ENCODE data around the gene GFOD2.

Gene GFOD2

DNA sequence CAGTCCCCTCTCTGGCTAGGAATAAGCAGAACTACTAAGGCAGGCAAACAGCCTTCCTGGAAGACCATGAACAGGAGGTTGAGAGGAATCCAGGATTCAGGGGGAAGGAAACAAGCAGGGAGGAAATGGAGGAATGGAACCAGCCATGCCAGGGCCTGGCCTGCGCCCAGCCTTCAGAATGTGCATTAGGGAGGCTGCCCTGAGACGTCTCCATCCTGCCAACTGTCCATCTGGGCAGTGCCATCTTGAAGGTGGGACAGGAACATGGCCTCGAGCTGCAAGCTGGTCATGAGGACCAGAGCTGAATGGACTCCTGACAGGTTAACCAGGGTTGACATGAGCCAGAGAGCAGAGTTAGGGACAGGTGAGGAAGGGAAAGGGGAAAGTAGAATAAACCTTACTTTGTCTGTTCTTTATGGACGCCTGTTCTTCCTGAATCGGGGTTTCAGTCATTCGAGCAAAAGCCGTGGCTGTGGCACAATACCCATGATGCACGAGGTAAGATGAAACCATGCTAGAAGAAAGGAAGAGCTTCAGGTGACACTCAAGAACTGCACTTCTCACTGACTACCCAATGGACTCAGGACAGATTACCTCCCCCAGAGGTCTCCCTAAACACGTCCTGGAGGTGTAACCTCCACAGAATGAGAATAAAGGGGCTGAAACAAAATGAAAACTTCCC, 12.1 kb upstream of the GFOD2 start:
- DNase-seq = no peak

DNA sequence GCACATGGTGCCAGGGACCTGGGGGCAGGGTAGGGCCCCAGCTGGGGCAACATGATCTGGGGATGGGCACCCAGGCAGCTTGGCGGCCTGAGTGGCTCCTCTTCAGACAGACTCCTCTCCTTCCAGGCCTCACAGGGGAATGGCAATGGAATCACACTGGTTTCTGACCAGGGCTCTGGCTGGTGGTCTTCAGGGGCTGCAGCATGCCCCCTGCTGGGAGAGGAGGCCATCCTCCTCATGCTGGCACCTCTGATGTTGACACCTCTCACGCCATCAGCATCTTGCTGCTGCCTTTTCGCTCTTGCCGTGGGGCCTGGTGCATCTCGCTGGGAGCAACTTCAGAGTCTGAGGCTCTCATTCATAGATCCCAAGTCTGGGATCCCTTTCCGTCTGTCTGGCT, 11.2 kb upstream of the GFOD2 start:
- DNase-seq = no peak

DNA sequence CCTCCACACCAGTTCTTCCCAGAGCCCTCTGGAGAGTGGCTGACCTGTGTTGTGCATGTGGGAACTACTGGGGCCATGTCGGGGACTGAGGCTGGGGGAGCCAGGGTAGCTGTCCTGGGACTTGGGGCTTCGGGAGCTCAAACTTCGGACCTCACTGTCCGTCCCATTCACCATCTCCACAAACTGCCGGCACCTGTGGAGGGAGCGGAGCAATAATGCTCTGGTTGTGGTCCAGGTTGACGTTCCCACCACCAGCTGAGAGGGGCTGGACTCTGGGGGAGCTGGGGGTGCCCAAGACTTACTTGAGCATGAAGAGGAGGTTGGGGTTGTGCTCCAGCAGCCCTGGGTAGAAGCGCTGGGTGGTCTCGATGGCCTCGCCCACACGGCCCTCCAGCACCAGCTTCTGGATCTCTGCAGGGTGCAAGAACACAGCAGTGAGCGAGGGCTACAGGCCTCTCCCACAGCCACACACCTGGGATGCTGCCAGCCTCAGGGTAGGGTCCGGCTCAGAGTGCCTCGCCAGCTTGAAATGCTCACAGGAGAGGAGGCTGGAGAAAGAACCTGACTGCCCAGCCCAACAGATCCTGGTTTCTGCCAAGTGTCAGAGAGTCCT, 10.6 kb upstream of the GFOD2 start:
- no peak for DNase-seq

DNA sequence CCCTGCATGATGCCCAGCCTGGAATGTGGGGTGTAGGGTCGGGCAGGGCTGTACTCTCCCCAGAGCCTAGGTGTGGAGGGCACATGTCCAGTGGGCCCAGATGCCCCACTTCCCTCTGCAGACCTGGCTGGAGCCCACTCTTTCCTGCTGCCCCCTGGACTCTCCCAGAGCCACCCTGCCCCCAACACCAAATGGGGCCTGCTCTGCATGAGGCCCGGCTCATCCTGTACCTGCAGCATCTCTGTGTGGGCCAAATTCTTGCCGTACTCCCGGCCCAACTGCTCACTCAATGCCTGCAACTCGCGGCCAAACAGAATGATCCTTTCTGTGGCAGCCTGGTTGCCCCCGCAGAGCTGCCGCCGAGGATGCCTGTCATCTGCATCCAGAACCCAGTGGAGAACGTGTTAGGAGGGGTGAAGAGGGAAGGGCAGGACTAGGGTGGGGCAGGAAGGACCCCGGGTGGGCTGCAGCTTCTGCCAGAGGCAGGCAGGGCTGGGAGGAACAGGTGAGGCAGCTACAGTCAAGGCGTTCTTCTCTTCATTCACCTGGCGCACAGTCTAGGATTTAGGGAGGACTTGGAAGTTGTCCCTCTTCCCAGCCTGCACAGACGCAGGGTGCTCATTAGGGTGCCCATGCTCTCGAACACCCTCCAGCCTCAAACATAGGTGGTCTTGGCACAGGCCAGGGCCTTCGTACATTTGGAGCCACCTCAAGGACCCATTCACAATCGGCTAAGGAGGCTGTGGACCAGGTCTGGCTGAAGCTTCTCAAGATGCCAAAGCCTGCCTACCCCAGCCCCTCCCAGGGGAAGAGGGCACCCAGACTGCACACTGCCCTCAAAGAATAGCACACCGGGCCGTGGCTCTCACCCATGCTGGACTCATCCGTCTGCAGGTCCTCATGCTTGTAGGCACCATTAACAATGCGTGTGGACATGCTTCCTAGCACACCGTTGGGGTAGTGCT, 8.7 kb upstream of the GFOD2 start:
- DNase-seq = no peak

DNA sequence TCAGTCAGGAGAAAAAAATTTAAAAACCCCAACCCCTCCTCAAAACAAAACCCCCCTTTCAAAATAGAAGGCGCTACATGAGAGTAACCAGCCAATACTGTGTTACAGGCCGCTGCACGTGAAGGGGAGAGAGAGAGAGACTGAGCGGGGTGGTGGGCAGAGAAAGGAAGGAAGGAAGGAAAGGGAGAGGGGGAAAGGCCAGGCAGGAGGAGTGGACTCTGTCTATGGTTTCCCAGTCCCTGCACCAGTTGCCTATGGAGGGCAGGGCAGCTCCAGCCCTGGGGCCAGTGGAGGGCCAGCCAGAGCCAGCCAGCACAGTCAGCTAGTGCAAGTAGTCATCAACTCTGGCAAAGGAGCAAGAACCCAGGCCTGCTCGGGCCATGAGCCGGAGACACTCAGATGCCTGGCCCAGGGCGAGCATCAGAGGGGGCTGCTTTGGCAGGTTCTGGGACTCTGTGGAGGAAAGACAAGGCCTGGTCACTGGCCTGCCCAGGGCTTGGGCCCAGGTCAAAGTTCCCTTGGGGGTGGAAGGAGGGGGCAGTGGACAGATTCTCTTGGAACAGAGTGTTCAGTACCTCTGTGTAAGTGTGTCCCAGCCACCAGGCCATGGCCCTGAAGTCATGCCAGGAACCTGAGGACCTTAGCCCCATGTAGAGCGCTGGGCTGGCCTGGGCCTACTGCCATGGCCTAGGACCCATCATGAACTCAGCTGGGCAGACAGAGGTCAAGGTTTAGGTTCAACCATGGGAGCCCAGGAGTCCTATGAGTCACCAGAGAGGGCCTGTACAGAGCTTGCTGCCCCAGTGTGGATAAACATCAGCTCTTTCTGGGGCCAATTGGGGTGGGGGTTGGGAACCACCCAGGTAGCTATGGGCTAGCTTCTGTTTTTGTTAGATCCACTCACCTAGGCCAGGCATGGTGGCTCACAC, 7.3 kb upstream of the GFOD2 start:
- DNase-seq = no peak

DNA sequence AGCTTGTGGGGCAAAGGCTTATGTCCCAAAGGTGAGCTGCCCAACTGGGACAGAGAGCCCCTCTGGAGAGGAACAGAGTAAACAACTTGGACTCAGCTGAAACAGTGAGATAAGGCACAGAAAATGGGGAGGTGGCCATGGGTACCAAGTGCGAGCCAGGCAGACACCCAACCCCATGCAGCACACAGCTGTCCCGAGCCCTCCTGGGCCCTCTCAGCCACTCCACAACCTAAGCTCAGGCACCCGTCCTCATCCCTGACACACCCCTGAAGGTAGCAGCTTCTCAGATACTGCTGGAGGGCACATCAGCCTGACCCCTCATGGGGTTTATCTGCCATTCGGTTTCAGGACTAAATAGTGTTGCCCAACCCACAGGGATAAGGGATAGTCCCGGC, 4.8 kb upstream of the GFOD2 start:
- no peak for DNase-seq

DNA sequence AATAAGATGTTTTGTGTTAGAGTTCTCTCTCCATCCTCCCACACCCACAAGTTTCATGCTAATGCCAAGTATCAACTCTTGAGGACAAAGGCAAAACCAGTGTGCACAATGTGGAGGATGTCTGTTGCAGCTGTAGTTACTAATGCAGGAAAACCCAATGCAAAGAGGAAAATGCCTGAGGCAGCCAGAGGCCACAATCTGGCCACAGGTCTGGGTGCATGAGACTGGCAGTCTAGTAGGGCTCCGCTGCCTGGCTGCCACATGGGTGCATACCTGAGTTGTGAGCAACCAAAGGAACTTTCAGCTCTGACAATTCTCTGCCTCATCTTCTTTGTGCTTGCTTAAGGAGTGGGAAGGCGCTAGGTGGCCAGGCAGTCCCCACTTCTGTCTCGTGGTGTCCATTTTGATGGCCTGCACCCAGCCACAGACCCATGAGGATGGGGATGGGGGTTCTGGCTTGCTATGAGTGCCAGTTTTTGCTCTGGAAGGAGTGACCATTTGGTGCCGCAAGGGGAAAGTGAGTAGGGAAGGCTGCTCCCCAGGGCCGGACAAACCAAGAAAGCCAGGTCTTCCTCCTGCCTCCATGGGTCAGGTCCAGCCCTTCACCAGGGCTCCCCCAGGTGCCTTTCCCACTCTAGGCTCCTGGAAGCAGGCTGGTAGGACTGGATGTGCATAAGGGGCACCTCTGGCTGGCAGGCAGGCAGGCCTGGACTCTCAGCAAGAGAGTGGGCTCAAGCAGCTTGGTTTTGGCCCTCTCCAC, 4.2 kb upstream of the GFOD2 start:
- DNase-seq = no peak

DNA sequence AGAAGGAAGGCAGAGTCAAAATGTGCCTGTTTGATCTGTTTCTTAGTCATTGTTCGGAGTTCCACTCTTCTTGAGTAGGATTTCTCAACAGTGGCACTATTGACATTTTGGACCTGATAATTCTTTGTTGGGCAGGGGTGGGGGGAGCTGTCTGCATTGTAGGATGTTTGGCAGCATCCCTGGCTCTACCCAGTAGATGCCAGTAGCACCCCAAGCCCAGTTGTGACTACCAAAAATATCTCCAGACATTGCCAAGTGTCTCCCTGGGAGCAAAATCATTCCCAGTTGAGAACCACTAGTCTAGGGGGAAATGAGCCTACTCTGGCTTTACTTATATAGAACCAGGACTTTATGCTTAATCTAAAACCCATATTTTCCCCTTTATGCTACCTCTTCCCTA, 1.1 kb upstream of the GFOD2 start:
- no peak for DNase-seq

DNA sequence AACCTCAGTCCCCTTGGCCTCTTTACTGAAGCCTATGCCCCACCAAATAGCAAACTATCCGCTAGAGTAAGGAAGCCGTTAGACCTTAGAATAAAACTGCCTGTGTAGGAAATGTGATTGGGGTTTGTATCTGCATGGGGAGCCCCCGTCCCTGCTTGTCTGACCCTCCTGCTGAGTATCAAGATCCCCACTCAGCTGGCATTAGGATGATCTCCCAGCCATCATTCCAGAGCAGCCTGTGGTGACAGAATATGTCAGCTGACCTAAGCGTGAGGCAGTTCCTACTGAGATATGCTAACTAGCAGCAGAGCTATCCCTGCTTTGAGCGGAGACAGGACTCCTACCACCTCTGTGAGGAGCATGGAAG, 645 bp upstream of the GFOD2 start:
- DNase-seq = no peak

DNA sequence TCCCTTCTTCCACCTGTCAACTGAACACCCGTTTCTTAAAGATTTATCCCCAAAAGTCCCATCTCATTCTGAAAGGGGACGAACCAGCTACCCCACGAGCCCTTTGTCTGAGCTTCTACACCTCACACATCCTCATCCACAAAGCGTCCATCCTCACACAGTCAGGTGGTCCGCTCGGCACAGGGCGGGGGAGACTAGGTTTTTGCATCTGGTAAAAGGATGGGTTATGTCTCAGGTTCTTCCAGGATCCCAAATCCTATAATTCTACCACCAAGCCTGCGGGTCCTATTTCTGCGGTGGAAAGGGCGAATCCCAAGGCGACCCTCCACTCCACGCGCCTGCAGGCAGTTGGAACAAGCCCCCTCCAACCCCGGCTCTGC, 458 bp downstream of the GFOD2 start:
- no peak for DNase-seq

DNA sequence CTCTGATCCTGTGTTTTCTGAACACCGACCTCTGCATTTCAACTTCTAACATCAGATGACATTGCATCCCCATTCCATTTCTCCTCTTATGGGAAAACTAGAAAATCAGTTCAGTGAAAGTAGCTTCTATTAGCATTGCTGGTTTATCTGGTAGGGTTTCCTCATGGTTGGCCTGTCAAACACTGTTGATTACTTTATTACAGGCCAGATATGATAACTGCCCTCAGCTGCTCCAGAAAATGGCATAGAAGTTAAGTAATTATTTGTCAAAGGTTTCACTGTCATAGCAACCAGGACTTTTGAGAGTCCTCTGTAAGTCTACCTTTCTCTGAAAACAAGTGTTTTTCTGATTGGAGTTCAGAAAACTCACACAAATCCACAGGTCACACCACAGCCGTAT, 3.0 kb downstream of the GFOD2 start:
- no peak for DNase-seq

DNA sequence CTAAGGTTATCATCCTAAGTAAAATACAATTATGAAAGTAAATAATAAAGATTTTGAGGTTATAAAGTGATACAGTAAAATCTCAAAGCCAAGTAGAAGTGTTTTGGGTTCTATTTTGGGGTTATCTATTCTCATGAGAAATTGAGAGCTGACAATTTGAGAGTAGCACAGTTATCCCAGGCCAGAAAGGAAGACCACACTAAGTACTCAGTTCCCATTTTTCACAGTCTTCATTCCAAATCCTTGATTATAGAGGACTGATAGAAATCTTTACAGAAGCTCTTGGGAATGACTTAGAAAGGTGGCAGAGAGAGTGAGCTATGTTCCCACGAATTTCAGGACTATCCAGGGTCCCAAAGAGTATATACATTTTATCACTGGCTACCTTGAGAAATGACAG, 4.6 kb downstream of the GFOD2 start:
- DNase-seq = no peak

DNA sequence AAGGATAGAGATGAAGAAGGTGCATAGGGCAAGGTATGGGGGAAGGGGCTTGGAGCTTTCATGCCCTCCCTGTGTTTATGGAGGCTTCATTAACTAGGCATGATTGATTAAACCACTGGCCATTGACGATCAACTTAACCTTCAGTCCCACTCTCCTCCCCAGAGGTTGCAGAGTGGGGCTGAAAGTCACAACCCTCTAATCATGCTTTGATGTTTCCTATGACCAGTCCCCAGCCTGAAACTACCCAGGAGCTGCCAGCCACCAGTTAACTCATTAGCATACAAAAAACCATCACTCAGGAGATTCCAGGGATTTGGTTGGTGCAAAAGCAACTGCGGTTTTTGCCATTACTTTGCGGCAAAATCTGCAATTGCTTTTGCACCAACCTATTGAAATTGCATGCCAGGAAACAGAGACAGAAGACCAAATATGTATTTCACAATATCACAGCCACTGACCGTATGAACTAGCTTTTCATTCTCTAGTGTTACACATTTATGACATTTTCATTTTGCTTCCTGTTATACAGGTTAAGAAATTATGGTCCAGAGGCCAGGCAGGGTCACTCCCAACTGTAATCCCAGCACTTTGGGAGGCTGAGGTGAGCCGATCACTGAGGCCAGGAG, 5.4 kb downstream of the GFOD2 start:
- no peak for DNase-seq

DNA sequence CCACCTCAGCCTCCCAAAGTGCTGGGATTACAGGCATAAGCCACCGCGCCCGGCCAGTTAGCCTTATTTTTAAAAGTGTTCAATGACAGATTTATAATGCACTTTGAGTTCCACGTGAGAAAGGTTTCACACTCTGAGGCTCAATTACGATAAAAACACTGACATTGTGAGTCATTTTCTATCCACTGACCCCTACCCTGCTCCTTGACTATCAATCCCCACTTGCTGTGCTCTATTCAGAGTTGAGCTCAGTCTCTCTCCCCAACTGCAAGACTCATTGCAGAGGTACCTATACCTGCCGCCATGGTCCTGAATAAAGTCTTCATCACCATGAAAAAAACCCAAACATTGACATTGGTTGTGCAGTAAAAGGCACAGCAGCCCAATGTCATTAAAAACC, 8.5 kb downstream of the GFOD2 start:
- no peak for DNase-seq

DNA sequence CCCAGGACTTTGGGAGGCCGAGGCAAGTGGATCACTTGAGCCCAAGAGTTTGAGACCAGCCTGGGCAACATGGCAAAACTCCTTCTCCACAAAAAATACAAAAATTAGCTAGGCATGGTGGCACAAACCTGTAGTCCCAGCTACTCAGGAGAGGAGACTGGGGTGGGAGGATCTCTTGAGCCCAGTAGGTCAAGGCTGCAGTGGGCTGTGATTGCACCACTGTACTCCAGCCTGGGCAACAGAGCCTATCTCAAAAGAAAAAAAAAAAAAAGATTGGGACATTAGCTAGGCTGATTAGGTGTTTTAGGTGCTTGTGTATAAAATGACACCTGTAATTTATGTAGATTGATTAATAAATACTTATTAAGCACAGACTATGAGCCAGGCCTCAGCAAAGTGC, 10.1 kb downstream of the GFOD2 start:
- no peak for DNase-seq

DNA sequence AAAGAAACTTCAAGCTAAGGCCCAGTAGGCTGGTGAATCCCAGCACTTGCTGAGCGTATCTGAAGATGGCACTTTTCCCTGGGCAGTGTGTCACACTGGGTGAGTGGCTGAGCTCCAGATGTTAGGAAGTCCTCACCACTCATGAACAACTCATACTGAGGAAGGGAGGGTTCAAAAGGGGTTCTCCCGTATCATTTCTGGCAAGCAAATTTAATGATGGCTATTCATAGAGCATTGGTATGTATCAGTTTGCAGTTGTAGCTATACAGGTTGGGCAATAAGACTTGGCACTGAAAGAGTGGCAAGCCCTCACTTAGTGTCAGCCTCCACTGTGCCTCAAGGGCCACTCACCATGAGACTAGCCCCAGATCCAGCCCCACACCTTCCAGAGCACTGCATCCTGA, 10.7 kb downstream of the GFOD2 start:
- no peak for DNase-seq

DNA sequence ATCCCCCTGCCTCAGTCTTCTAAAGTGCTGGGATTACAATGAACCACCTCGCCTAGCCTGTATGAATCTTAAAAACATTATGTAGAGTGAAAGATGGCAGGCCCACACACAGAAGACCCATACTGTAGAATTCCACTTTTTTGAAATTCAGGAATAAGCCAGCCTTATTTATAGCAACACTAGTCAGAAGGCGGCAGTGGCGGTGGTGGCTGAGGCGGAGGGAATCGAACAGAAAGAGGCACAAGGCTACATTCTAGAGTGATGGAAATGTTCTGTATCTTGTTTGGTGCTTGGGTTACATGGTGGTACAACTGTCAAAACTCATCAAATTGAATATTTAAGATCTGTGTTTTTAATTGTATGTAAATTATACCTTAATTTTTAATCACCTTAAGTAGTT, 11.3 kb downstream of the GFOD2 start:
- DNase-seq = no peak

DNA sequence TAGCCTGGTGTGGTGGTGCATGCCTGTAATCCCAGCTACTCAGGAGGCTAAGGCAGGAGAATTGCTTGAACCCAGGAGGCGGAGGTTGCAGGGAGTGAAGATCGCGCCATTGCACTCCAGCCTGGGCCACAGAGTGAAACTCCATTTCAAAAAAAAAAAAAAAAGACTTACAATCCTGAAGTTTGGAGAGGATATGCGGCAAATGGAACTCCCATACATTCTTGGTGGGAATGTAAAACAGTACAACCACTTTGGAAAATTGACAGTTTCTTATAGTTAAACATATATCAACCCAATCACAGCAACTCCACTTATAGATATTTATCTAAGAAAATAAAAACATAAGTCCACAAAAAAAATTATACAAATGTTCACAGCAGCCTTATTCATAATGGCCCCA, 11.9 kb downstream of the GFOD2 start:
- no peak for DNase-seq

DNA sequence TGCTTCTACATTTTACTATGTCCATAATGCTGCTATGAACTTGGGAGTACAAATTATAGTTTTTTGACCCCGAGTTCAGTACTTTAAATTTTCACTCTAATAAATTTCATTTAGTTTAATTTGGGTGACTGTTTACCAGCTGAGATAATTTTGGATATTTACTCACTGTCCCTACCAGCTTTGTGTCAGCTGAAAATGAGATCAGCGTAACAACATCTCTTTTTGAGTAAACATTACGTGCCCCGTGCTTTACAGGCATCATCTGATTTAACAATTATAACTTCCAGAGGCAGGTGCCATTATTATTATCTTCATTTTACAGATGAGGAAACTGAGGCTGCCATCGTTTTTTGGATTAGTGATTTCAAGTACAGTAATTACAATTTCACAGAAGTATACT, 15.0 kb downstream of the GFOD2 start:
- DNase-seq = no peak

DNA sequence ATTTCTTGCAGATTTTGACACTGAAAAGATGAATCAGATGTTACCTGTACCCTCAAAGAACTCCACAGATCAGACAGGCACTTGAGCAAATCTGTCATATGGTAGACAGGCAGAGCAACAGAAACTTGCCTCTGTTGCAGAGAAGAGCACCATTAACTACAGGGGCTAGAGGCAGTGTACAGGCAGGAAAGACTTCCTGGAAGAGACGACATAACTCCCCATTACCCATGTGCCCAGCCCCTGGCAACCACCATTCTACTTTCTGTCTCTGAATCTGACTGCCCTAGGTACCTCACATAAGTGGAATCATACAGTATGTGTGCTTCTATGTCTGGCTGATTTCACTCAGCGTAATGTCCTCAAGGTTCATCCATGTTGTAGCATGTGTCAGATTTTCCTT, 15.5 kb downstream of the GFOD2 start:
- no peak for DNase-seq

DNA sequence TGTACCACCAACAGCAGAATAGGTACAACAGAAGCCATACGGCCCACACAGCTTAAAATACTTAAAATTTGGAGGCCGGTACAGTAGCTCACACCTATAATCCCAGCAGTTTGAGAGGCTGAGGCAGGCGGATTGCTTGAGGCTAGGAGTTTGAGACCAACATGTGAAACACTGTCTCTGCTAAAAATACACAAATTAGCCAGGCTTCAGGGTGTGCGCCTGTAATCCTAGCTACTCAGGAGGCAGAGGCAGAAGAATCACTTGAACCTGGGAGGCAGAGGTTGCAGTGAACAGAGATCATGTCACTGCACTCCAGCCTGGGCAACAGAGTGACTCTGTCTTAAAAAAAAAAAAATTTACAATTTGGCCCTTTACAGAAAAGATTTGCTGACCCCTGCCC, 17.0 kb downstream of the GFOD2 start:
- DNase-seq = no peak

DNA sequence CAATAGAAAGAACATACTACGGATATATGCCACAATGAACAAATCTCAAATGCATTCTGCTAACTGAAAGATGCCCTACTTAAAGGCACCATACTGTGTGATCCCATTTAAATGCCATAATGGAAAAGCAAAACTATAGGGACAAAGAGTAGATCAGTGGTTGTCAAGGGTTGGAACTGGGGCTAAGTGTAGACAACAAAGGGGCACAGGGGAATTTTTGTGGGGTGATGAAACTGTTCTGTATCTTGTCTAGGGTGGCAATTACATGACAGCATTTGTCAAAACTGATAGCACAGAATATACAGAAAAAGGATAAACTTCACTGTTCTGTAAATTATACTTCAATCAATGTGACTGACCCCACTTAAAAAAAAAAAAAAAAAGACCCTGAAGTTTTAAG, 17.7 kb downstream of the GFOD2 start:
- no peak for DNase-seq

Data from NCI-H1092 (cell line).